Adrenal gland (tissue), 5 donors: ENCODE results near the gene LRRTM4.

ENCODE experiments used
- POLR2A ChIP-seq, 2 donors: fragments of 450-650 bp; IDR thresholded peaks; one replicate each; pipeline ENCODE4 v1.6.1; 2017; ENCODE audit warnings: antibody characterized with exemption in 2 of 2, mild to moderate bottlenecking in 2 of 2, moderate library complexity in 1 of 2
- TF ChIP-seq, protein P1 (sequence below), 6 experiments: fragments of 450-650 bp in 4 of 6; fragments of 200-600 bp in 2 of 6; sonication (generic) in 1 of 6; IDR thresholded peaks; 1 replicate in 5 of 6; 2 replicates in 1 of 6; pipeline versions ENCODE4 v1.5.1 to v1.8.0; 2016 to 2021; ENCODE audit warnings: antibody characterized with exemption in 6 of 6, mild to moderate bottlenecking in 2 of 6, moderate library complexity in 1 of 6
- donor health status: DM: no; HTN: no; CAD: no.

DNA sequence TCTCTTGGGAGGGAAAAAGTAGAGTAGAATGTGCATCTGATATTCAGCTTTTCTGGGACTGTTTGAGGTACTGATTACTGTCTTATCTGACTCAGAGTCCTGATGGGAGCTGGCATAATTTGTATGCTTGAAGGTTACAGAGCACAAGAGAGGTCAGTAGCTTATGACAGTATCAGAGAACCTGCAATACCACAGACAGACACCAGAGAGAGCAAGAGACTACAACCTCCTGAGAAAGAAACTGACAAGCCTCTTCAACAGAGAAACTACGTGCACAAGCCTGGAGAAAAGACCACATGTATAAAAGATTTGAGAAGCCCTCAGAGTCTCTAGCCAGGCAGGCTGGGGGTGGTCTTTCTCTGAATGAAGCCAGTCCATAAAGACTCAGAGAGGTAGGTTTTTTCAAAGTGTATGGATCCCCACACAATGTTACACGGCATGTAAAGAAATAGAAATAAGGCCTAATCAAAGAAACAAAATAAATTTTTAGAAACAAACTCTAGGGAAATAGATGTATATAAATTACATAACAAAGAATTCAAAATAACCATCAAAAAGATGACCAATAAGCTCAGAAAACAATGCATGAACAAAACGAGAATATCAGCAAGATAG is 568.3 kb downstream of the LRRTM4 start:
- TF ChIP-seq POLR2A (IDR thresholded peaks at IDR 0.05), result no peak
- TF ChIP-seq, protein P1, sequence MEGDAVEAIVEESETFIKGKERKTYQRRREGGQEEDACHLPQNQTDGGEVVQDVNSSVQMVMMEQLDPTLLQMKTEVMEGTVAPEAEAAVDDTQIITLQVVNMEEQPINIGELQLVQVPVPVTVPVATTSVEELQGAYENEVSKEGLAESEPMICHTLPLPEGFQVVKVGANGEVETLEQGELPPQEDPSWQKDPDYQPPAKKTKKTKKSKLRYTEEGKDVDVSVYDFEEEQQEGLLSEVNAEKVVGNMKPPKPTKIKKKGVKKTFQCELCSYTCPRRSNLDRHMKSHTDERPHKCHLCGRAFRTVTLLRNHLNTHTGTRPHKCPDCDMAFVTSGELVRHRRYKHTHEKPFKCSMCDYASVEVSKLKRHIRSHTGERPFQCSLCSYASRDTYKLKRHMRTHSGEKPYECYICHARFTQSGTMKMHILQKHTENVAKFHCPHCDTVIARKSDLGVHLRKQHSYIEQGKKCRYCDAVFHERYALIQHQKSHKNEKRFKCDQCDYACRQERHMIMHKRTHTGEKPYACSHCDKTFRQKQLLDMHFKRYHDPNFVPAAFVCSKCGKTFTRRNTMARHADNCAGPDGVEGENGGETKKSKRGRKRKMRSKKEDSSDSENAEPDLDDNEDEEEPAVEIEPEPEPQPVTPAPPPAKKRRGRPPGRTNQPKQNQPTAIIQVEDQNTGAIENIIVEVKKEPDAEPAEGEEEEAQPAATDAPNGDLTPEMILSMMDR (IDR thresholded peaks at IDR 0.05), result peak; percentile 64 to 77 (median 70)
